MM.1S (cell line): ENCODE results near the gene SLBP.

ENCODE experiments used
- CTCF ChIP-seq: fragments of 300-600 bp; sonication (generic); IDR thresholded peaks from 2 replicates; pipeline ENCODE4 v1.5.1; 2016; ENCODE audit warnings: antibody characterized with exemption, low read length, mixed read lengths
- EZH2 ChIP-seq: fragments of 300-600 bp; sonication (generic); optimal IDR thresholded peaks from 2 replicates; pipeline ENCODE3; 2017; ENCODE audit warnings: low read depth, mild to moderate bottlenecking, antibody characterized with exemption, low read length, mixed read lengths
- EZH2phosphoT487 ChIP-seq: fragments of 300-600 bp; sonication (generic); IDR thresholded peaks from 2 replicates; pipeline ENCODE4 v1.6.1; 2018; ENCODE audit warnings: antibody characterized with exemption, low read length

GRCh38 chr4:1730532-1731135, 18.5 kb upstream of the SLBP start:
- TF ChIP-seq CTCF (no peak), EZH2 (no peak), EZH2phosphoT487 (no peak)
